ENCODE results near the gene ZC2HC1C.

DNA sequence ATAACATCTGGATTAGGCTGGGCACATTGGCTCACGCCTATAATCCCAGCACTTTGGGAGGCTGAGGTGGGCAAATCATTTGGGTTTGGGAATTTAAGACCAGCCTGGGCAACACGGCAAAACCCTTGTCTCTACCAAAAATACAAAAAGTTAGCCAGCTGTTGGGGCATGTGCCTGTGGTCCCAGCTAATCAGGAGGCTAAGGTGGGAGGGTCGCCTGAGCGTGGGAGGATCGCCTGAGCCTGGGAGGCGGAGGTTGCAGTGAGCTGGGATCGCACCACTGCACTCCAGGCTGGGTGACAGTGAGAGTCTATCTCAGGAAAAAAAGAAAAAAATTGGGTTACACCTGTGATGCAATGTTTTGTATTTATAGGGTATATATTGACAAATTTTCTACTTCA, 52.1 kb downstream of the ZC2HC1C start:
- TF ChIP-seq CTCF (IDR thresholded peaks at IDR 0.05) (no peak), POLR2A (IDR thresholded peaks at IDR 0.05) (no peak)

All from testis (tissue), 2 donors.